Measurements from ENCODE around the gene MADD. TPM values are rescaled to one million over a fixed set of nuclear protein-coding genes. Genes with fewer than 3 reads are reported as not detected.
"Not testable (repeated sequence)": the region's sequence is repeated elsewhere in the genome, so short reads cannot be mapped to it uniquely, and the experiment has no call there.

The MADD gene
- total RNA-seq, 2 experiments from 2014 or later = 99.4 to 107 TPM

DNA sequence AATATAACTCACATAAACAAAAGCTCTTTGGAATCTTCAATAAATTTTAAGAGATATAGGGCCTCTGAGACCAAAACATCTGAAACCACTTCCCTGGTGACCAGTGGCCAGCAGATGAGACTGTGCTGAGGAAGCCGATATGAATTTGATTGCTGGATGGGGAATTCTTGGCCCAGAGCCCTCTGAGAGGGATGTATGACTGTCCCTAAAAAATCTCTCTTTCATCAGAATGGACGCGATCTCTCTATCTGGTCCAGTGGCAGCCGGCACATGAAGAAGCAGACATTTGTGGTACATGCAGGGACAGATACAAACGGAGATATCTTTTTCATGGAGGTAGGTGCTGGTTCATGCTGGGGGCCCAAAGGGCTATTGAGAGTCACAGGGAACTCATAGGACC is 45.1 kb downstream of the MADD start:
- CTCF ChIA-PET = no interaction called here
- Mint-ChIP-seq H3K4me3 (no peak overlapping the region), H3K27ac (no peak overlapping the region), H3K9me3 (no peaks in the 10 kb centered on the region), H3K27me3 (no peaks in the 10 kb centered on the region), H3K4me1 (peaks cover 9% of the 10 kb centered on the region), H3K36me3 (ENCODE audit: low read depth) (peaks cover 56% of the 10 kb centered on the region)
- POLR2A ChIA-PET = no interaction called here
- no peak for DNase-seq

GRCh38 chr11:47316501-47316900 is 46.6 kb downstream of the MADD start:
- CTCF ChIA-PET = interaction anchor here (0.7 kb wide), 1 partner anchor 70 kb away, joined by 4 read pairs; no protein-coding TSS in a partner anchor
- H3K27me3 Mint-ChIP-seq, H3K4me1 Mint-ChIP-seq, H3K9me3 Mint-ChIP-seq, DNase-seq, H3K27ac Mint-ChIP-seq, POLR2A ChIA-PET, H3K4me3 Mint-ChIP-seq: not testable (repeated sequence)
- H3K36me3 Mint-ChIP-seq (ENCODE audit: low read depth) = peaks cover 54% of the 10 kb centered on the region

GRCh38 chr11:47317064-47317828 is 47.3 kb downstream of the MADD start:
- DNase-seq = no peak
- CTCF ChIA-PET = no interaction called here
- Mint-ChIP-seq H3K4me3 (no peak overlapping the region), H3K4me1 (peaks cover 9% of the 10 kb centered on the region), H3K27me3 (no peaks in the 10 kb centered on the region), H3K36me3 (ENCODE audit: low read depth) (peaks cover 51% of the 10 kb centered on the region), H3K27ac (peak overlapping the region; percentile 19), H3K9me3 (no peaks in the 10 kb centered on the region)
- POLR2A ChIA-PET = no interaction called here

GRCh38 chr11:47318166-47318565 is 48.2 kb downstream of the MADD start:
- ChIA-PET CTCF (no interaction called here), POLR2A (no interaction called here)
- H3K27me3 Mint-ChIP-seq = no peaks in the 10 kb centered on the region
- no peaks in the 10 kb centered on the region for H3K9me3 Mint-ChIP-seq
- H3K4me1 Mint-ChIP-seq = peaks cover 9% of the 10 kb centered on the region
- H3K27ac Mint-ChIP-seq = no peak overlapping the region
- peaks cover 47% of the 10 kb centered on the region for H3K36me3 Mint-ChIP-seq (ENCODE audit: low read depth)
- no peak overlapping the region for H3K4me3 Mint-ChIP-seq
- no peak for DNase-seq

- no peaks in the 10 kb centered on the region for H3K4me1 Mint-ChIP-seq
- peaks cover 51% of the 10 kb centered on the region for H3K36me3 Mint-ChIP-seq (ENCODE audit: low read depth)
- ChIA-PET CTCF (no interaction called here), POLR2A (no interaction called here)
- no peak overlapping the region for H3K4me3 Mint-ChIP-seq
- H3K9me3 Mint-ChIP-seq = no peaks in the 10 kb centered on the region
- no peaks in the 10 kb centered on the region for H3K27me3 Mint-ChIP-seq
- no peak overlapping the region for H3K27ac Mint-ChIP-seq
- no peak for DNase-seq
These were observed 54.6 kb downstream of the MADD start for GRCh38 chr11:47324520-47324919.

- Mint-ChIP-seq H3K36me3 (ENCODE audit: low read depth) (peaks cover 51% of the 10 kb centered on the region), H3K27ac (no peak overlapping the region), H3K27me3 (no peaks in the 10 kb centered on the region), H3K4me1 (no peaks in the 10 kb centered on the region), H3K4me3 (no peak overlapping the region), H3K9me3 (no peaks in the 10 kb centered on the region)
- CTCF ChIA-PET = no interaction called here
- DNase-seq = no peak
- POLR2A ChIA-PET = no interaction called here
These were observed 55.5 kb downstream of the MADD start for GRCh38 chr11:47325271-47326041.

- Mint-ChIP-seq H3K4me1 (no peaks in the 10 kb centered on the region), H3K9me3 (no peaks in the 10 kb centered on the region), H3K36me3 (ENCODE audit: low read depth) (peaks cover 47% of the 10 kb centered on the region), H3K27me3 (no peaks in the 10 kb centered on the region), H3K27ac (no peak overlapping the region), H3K4me3 (no peak overlapping the region)
- DNase-seq = no peak
- CTCF ChIA-PET = no interaction called here
- POLR2A ChIA-PET = no interaction called here
These were observed 56.3 kb downstream of the MADD start for GRCh38 chr11:47326198-47326597.

DNA sequence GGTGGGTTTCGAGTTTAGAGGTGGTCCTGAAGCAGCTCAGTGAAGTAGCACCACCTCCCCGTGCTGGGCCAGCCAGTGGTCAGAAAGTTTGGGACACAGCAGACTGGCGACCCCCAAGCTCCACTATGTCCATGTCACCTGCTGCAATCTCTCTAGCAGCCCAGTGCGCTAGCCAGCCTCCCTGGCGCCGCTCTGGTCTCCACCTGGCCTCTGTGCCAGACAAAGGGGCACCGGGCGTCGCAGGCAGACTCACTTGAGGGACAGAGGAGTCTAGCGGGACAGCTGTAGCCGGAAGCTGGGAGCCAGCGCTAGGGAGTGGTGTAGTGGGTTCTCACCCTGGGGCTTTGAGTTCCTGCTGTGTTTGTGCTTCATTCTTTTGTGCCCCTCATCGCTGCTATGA is 57.1 kb downstream of the MADD start:
- Mint-ChIP-seq H3K4me1 (no peaks in the 10 kb centered on the region), H3K27me3 (no peaks in the 10 kb centered on the region), H3K27ac (no peak overlapping the region), H3K4me3 (no peak overlapping the region), H3K36me3 (ENCODE audit: low read depth) (peaks cover 41% of the 10 kb centered on the region), H3K9me3 (no peaks in the 10 kb centered on the region)
- no peak for DNase-seq
- ChIA-PET CTCF (no interaction called here), POLR2A (no interaction called here)

DNA sequence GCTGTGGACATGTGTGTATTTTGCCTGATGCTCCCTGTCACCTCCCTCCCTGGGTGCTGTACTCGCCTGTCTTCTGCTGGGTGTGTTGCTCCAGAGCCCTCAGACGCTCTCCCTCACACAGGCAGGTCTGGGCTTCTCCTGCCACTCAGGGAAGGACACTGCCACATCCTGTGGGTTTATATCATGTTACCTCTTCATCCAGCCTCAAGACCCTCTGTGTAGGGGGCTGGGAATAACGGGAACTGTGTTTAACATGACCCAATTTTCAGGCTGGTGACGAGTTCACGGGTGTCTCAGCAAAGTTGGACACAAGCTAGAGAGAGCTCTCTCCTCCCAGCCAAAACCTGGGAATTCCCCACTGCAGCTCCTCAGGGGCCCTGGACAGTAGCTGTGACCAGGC is 58.0 kb downstream of the MADD start:
- no peak overlapping the region for H3K27ac Mint-ChIP-seq
- peaks cover 41% of the 10 kb centered on the region for H3K36me3 Mint-ChIP-seq (ENCODE audit: low read depth)
- DNase-seq = no peak
- no peaks in the 10 kb centered on the region for H3K9me3 Mint-ChIP-seq
- H3K4me1 Mint-ChIP-seq = no peaks in the 10 kb centered on the region
- CTCF ChIA-PET = interaction anchor here (1.0 kb wide), 1 partner anchor 46 kb away, joined by 3 read pairs; no protein-coding TSS in a partner anchor
- POLR2A ChIA-PET = no interaction called here
- H3K4me3 Mint-ChIP-seq = no peak overlapping the region
- H3K27me3 Mint-ChIP-seq = no peaks in the 10 kb centered on the region

GRCh38 chr11:47328449-47329390 is 58.8 kb downstream of the MADD start:
- ChIA-PET POLR2A (no interaction called here), CTCF (interaction anchor here (1.0 kb wide), 1 partner anchor 45 kb away, joined by 3 read pairs; no protein-coding TSS in a partner anchor)
- no peaks in the 10 kb centered on the region for H3K27me3 Mint-ChIP-seq
- H3K4me3 Mint-ChIP-seq = no peak overlapping the region
- peaks cover 37% of the 10 kb centered on the region for H3K36me3 Mint-ChIP-seq (ENCODE audit: low read depth)
- DNase-seq = no peak
- no peak overlapping the region for H3K27ac Mint-ChIP-seq
- no peaks in the 10 kb centered on the region for H3K9me3 Mint-ChIP-seq
- H3K4me1 Mint-ChIP-seq = no peaks in the 10 kb centered on the region

- Mint-ChIP-seq H3K36me3 (ENCODE audit: low read depth) (peaks cover 37% of the 10 kb centered on the region), H3K4me3 (no peak overlapping the region), H3K27ac (no peak overlapping the region)
These were observed 59.6 kb downstream of the MADD start for GRCh38 chr11:47329431-47329986.

GRCh38 chr11:47329987-47330931 is 60.3 kb downstream of the MADD start:
- ChIA-PET POLR2A (interaction anchor here (0.9 to 1.4 kb wide), 2 partner anchors 8 to 10 kb away, joined by 3 read pairs; no protein-coding TSS in a partner anchor), CTCF (interaction anchor here (1.3 kb wide), 1 partner anchor 152 kb away, joined by 3 read pairs; no protein-coding TSS in a partner anchor)
- peaks cover 31% of the 10 kb centered on the region for H3K36me3 Mint-ChIP-seq (ENCODE audit: low read depth)
- no peak overlapping the region for H3K4me3 Mint-ChIP-seq
- no peak for DNase-seq
- no peak overlapping the region for H3K27ac Mint-ChIP-seq
- H3K4me1 Mint-ChIP-seq = no peaks in the 10 kb centered on the region
- no peaks in the 10 kb centered on the region for H3K9me3 Mint-ChIP-seq
- no peaks in the 10 kb centered on the region for H3K27me3 Mint-ChIP-seq

More at GRCh38 chr11:47329431-47329986, 59.6 kb downstream of the MADD start:
- ChIA-PET POLR2A (interaction anchor here (0.9 kb wide), 1 partner anchor 9 kb away, joined by 3 read pairs; no protein-coding TSS in a partner anchor), CTCF (no interaction called here)
- DNase-seq = no peak
- no peaks in the 10 kb centered on the region for H3K27me3 Mint-ChIP-seq
- no peaks in the 10 kb centered on the region for H3K4me1 Mint-ChIP-seq
- no peaks in the 10 kb centered on the region for H3K9me3 Mint-ChIP-seq

Measured in activated CD4-positive, alpha-beta memory T cell treated with anti-CD3 and anti-CD28 coated beads, Interleukin-2, amount 10 ng/mL, durations not matched to agents 7 days and 5 days (primary cell).